ENCODE measurements around the gene MAML2.

Gene MAML2

GRCh38 chr11:95964281-95964680, 378.7 kb downstream of the MAML2 start:
- DNase-seq (ENCODE audit: low read depth): no peak

GRCh38 chr11:95961758-95962157, 381.2 kb downstream of the MAML2 start:
- DNase-seq (ENCODE audit: low read depth): no peak

- no peak for DNase-seq (ENCODE audit: low read depth)
Measured at GRCh38 chr11:95950905-95951304, 392.1 kb downstream of the MAML2 start.

GRCh38 chr11:95948637-95949036, 394.4 kb downstream of the MAML2 start:
- no peak for DNase-seq (ENCODE audit: low read depth)

GRCh38 chr11:95944623-95945022, 398.4 kb downstream of the MAML2 start:
- no peak for DNase-seq (ENCODE audit: low read depth)

GRCh38 chr11:95943546-95943945, 399.4 kb downstream of the MAML2 start:
- no peak for DNase-seq (ENCODE audit: low read depth)

- DNase-seq (ENCODE audit: low read depth): no peak
Measured at GRCh38 chr11:95939091-95939490, 403.9 kb downstream of the MAML2 start.

GRCh38 chr11:95937358-95937757, 405.6 kb downstream of the MAML2 start:
- DNase-seq (ENCODE audit: low read depth): no peak

GRCh38 chr11:95933594-95933993, 409.4 kb downstream of the MAML2 start:
- no peak for DNase-seq (ENCODE audit: low read depth)

GRCh38 chr11:95931916-95932315, 411.1 kb downstream of the MAML2 start:
- no peak for DNase-seq (ENCODE audit: low read depth)

GRCh38 chr11:95930948-95931347, 412.0 kb downstream of the MAML2 start:
- no peak for DNase-seq (ENCODE audit: low read depth)

GRCh38 chr11:95926726-95927125, 416.3 kb downstream of the MAML2 start:
- no peak for DNase-seq (ENCODE audit: low read depth)

Data from non-pigmented ciliary epithelial cell (primary cell).